WERI-Rb-1 (cell line): ENCODE measurements around the gene PRAC1.

Experiments
- DNase-seq: peaks from one replicate; pipeline ENCODE4 v3.0.0-alpha.2; 2020
- H3K27ac ChIP-seq: fragments of 250-450 bp; sonication (Bioruptor Pico); 2 replicates; pipeline ENCODE4 v1.5.1; 2020; ENCODE audit warnings: mild to moderate bottlenecking, moderate library complexity
- H3K27me3 ChIP-seq: fragments of 250-450 bp; sonication (Bioruptor Pico); 2 replicates; pipeline ENCODE4 v1.5.1; 2021; ENCODE audit warnings: mild to moderate bottlenecking, low read depth, moderate library complexity; ENCODE audit not compliant: insufficient read depth, severe bottlenecking
- H3K36me3 ChIP-seq: fragments of 250-450 bp; sonication (Bioruptor Pico); 2 replicates; pipeline ENCODE4 v1.5.1; 2020; ENCODE audit warnings: mild to moderate bottlenecking, moderate library complexity
- H3K4me3 ChIP-seq: 2 replicates; pipeline ENCODE4 v1.5.1; 2011; ENCODE audit warnings: low read depth, mild to moderate bottlenecking, control low read depth, low read length
- H3K9me3 ChIP-seq: fragments of 250-450 bp; sonication (Bioruptor Pico); 2 replicates; pipeline ENCODE4 v1.5.1; 2021; ENCODE audit warnings: mild to moderate bottlenecking, moderate library complexity; ENCODE audit not compliant: severe bottlenecking
- CTCF ChIP-seq: IDR thresholded peaks from 2 replicates; pipeline ENCODE4 v1.5.1; 2011; ENCODE audit warnings: low read depth, mild to moderate bottlenecking, control low read depth, inconsistent platforms, low read length

The PRAC1 gene

GRCh38 chr17:48728232-48729231 lies 6.2 kb upstream of the PRAC1 start, which contains the start of gene HOXB13:
TSS of gene HOXB13 (minus strand) at chr17:48728750. CDS start at chr17:48728593, 157 bp downstream.
- H3K9me3 ChIP-seq: peaks cover 13% of the 10 kb centered on the region
- no peak for TF ChIP-seq CTCF
- H3K27ac ChIP-seq: no peak within 1 kb of the TSS
- H3K36me3 ChIP-seq: no peaks in the 10 kb centered on the region
- H3K4me3 ChIP-seq: peak within 1 kb of the TSS; percentile 47
- H3K27me3 ChIP-seq: peaks cover 98% of the 10 kb centered on the region
- DNase-seq: peak; percentile 75

- TF ChIP-seq CTCF: no peak
- Histone ChIP-seq H3K9me3 (peaks cover 10% of the 10 kb centered on the region), H3K4me3 (no peak overlapping the region), H3K36me3 (no peaks in the 10 kb centered on the region), H3K27me3 (peaks cover 98% of the 10 kb centered on the region), H3K27ac (no peak overlapping the region)
- DNase-seq: no peak
Observed at GRCh38 chr17:48727415-48728175, 5.3 kb upstream of the PRAC1 start.

- DNase-seq: no peak
- Histone ChIP-seq H3K27me3 (peaks cover 98% of the 10 kb centered on the region), H3K36me3 (no peaks in the 10 kb centered on the region), H3K9me3 (peaks cover 10% of the 10 kb centered on the region), H3K4me3 (no peak overlapping the region), H3K27ac (no peak overlapping the region)
- no peak for TF ChIP-seq CTCF
Observed at GRCh38 chr17:48726916-48727286, 4.6 kb upstream of the PRAC1 start.

- Histone ChIP-seq H3K9me3 (peaks cover 10% of the 10 kb centered on the region), H3K4me3 (no peak overlapping the region), H3K27ac (no peak overlapping the region), H3K36me3 (no peaks in the 10 kb centered on the region), H3K27me3 (peaks cover 98% of the 10 kb centered on the region)
- no peak for DNase-seq
- no peak for TF ChIP-seq CTCF
Observed at GRCh38 chr17:48726114-48726915, 4.0 kb upstream of the PRAC1 start.

- no peak for DNase-seq
- Histone ChIP-seq H3K27ac (no peak overlapping the region), H3K9me3 (peaks cover 8% of the 10 kb centered on the region), H3K36me3 (no peaks in the 10 kb centered on the region), H3K4me3 (0 out of 2 replicates have a peak overlapping the region, but pooled peaks have one; percentile 0), H3K27me3 (peaks cover 100% of the 10 kb centered on the region)
- TF ChIP-seq CTCF: no peak
Observed at GRCh38 chr17:48725288-48726064, 3.2 kb upstream of the PRAC1 start.
